OCI-M2 (cell line): ENCODE measurements around the gene MLYCD.

Source experiments
- DNase-seq: peaks from one replicate; lab custom pipeline; 2025; ENCODE audit not compliant: unreplicated experiment; lab: John Stamatoyannopoulos, UW

The MLYCD gene

GRCh38 chr16:83898463-83899271 lies at the start of gene MLYCD:
Gene MLYCD, plus strand, starts transcription at chr16:83899115. Its CDS starts 30 bp downstream, at chr16:83899145.
- DNase-seq: no peak

DNA sequence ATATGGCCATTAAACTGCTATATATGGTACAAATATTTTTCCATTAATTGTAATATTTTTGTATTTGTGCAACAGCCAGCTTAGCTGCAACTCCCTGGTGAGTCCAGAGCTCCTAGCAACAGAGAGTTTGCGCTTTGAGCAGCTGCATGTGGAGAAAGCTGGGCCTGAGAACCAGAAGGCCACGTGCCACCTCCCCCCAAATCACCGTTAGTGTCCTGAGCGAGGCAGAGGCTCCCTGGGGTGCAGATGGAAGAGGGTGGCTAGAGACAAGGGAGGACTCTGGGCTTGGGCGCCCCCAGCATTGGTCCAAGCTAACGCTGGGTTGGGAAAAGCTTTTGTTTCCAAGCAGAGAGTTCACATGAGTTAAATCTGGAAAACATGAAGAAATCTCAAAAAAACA lies 49.5 kb upstream of the MLYCD start:
- no peak for DNase-seq

- no peak for DNase-seq
Measured at GRCh38 chr16:83850947-83851346, 48.0 kb upstream of the MLYCD start.

- DNase-seq: no peak
Measured at GRCh38 chr16:83851473-83851872, 47.4 kb upstream of the MLYCD start.

DNA sequence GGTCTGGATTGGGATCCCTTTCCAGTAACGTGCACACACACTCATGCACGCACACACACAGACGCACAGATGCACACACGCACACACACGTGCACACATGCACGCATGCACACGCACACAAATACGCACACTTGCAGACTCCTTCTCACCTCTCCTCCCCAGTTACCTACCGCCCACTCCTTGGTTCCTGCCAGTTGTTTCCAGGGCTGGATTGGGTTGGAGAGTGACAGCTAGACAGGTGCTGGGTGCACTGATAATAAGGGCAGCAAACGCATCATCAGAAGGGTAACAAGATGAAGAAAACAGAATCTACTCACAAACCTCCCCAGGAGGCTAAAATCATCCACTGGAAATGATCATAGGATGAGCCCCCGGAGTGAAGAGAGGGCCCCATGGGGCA lies 46.1 kb upstream of the MLYCD start:
- no peak for DNase-seq

DNA sequence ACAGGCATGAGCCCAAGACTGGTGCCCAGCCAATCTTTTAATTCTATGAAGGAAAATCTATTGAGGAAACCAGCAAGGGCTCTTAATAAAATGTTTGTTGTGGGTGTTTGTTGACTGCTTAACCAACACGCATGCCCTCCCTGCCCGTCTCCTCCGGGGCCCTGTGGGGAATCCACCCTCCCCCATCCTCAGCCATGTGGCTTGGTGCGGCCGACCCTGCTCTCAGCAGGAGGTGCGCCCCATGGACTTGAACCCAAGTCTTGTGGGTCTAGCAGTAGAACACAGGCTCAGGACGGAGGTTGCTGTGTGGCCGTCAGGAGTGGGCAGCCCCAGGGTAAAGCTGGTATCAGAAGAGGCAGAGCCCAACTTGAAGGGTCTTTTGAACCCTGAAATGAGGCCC lies 45.1 kb upstream of the MLYCD start:
- no peak for DNase-seq

DNA sequence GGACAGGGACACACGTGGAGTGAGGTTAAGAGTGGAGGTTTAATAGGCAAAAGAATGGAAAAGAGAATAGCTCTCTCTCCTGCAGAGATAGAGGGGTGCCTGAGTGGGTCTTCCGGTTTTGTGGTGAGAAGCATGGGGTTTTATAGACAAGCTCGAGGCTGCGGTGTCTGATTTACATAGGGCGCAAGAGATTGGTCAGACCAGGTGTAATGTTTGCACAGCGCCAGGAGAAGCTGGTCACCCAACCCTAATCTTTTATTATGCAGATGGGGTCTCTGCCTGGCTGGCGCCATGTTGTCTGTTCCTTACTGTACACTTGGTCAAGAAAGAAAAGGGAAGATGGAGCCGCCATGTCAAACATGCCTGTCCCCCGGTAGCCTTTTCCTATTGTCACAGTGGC lies 44.5 kb upstream of the MLYCD start:
- no peak for DNase-seq

GRCh38 chr16:83856792-83857191 lies 42.1 kb upstream of the MLYCD start:
- no peak for DNase-seq

- no peak for DNase-seq
Measured at GRCh38 chr16:83859265-83859664, 39.6 kb upstream of the MLYCD start.

- DNase-seq: no peak
Measured at GRCh38 chr16:83862661-83863060, 36.3 kb upstream of the MLYCD start.

DNA sequence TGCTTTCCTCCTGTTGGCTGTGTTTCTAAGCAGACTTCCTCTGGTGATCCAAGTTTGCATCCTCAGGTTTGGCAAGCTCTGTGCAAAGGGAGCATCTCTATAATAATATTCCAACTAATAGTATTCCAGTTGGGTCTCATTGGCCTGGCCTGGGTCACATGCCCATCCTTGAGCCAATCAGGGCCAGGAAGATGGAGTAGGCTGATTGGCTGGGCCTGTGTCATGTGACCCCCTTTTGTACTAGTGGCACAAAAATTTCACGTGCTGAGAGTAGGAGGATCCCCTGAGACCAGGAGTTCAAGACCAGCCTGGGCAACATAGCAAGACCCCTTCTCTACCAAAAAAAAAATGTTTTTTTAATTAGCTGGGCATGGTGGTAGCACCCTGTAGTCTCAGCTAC lies 35.2 kb upstream of the MLYCD start:
- DNase-seq: no peak

GRCh38 chr16:83870830-83871229 lies 28.1 kb upstream of the MLYCD start:
- DNase-seq: no peak

- no peak for DNase-seq
Measured at GRCh38 chr16:83878838-83879237, 20.1 kb upstream of the MLYCD start.

DNA sequence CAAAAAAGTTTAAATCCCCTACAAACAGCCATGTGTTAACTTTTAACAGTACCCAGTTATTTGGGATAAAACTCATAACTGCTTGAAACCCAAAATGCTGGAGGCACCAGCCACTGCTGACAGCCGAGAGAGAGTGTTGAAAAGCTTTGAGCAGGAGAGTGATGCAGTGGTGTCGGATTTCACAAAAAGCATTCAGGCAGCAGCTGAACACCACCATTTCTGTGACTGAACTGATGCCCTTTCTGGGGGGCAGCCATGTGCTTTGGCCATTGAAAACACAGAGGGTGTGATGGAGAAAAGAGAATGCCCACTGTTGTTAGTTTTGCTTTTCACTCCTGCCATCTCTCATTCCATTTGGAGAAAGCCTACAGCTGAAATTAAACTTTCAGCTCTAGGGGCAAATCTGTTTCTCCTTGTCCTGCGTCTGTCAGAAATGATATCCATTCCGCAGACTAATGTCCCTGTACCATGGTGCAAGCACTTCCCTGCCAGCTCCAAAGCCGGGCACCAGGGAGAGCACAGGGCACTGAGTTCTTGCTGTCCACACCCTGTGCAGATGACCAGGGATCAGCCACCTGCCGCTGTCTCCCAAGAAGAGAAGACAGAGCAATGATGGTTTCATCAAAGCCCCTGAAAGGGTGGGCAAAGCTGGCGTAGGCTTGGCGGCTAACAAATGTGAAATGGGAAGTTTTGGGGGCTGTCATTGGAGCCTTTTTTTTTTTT lies 16.6 kb upstream of the MLYCD start:
- no peak for DNase-seq

DNA sequence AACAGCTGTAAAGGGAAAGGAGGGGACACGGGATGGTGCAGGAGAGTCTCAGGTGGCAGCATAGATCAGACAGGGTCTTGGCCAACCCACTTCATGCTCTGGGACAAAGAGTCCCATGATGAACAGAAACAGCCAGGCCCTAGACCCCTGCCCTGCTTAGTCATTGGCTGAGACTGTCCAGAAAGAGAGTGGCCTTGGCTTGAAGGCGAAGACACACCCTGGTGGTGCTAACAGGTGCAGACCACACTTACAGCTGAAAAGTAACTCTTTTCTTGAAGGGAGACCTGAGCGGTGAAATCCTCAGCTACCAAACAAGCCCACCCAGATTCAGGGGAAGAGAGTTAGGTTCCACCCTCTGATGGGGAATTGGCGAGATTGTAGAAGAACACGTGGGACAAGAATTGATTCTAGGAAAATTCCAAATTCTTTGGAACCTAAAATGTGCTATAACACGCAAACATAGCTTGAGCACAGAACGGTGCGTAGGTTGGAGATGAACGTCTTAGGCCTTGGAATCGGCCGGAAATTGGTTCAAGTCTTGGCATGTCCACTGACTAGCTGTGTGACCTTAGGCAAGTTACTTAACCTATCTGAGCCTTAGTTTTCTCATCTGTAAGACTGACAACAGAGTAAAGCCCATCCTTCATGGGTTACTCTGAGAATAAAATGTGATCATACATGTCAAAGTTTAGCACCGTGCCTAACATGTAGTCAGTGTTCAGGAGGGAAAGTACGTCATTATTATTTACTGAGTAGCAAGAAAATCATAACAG lies 12.5 kb upstream of the MLYCD start:
- no peak for DNase-seq

DNA sequence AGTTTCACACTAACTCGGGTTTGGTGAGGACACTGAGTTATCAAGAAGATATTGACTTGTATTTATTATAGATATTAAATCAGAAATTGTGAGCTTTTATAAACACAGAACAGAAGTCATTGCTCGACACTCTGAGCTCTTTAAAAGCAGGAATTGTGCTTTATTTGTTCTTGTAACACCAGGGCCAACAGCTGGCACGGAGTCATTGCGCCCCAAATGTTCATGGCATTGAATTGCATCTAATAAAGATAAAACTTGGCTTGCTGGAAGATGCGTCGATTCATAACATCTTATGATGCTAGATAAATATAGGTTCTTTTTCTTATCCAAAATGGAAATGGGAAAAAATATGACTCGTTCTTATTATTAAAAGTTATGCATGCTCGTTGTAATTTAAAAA lies 11.8 kb upstream of the MLYCD start:
- no peak for DNase-seq

GRCh38 chr16:83887564-83887963 lies 11.4 kb upstream of the MLYCD start:
- DNase-seq: no peak

GRCh38 chr16:83888672-83889044 lies 10.3 kb upstream of the MLYCD start:
- DNase-seq: no peak

- no peak for DNase-seq
Measured at GRCh38 chr16:83890359-83890758, 8.6 kb upstream of the MLYCD start.

- DNase-seq: no peak
Measured at GRCh38 chr16:83891742-83892141, 7.2 kb upstream of the MLYCD start.

- DNase-seq: no peak
Measured at GRCh38 chr16:83895243-83895642, 3.7 kb upstream of the MLYCD start.

DNA sequence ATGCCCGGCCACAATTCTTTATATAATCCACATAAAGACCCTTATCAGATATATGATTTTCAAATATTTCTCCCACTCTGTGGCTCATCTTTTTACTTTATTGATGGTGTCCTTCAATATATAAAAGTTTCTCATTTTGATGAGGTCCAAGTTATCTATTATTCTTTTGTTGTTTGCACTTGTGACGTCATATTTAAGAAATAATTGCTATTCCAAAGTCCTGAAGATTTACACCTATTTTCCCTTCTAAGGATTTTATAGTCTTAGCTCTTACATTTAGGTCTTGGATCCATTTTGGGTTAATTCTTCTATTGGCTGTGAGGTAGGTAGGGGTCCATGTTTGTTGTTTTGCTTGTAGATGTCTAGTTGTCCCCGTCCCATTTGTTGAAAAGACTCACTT lies 3.0 kb upstream of the MLYCD start:
- DNase-seq: no peak
